B cell (primary cell): ENCODE measurements around the gene MGAT5.

Experiments
- CTCF ChIP-seq: fragments of 200-600 bp; IDR thresholded peaks from one replicate; pipeline ENCODE4 v1.8.0; 2022; ENCODE audit warnings: antibody characterized with exemption, mild to moderate bottlenecking
- EZH2 ChIP-seq: IDR thresholded peaks from 2 replicates; pipeline ENCODE4 v1.6.1; 2012; ENCODE audit warnings: borderline replicate concordance, low read depth, mild to moderate bottlenecking, moderate library complexity, low read length; ENCODE audit not compliant: insufficient read depth, poor library complexity, severe bottlenecking

GRCh38 chr2:134278553-134278952 is 24.7 kb downstream of the MGAT5 start:
- TF ChIP-seq CTCF: no peak
- no peak for TF ChIP-seq EZH2
